GM19328 (cell line): ENCODE results near the gene SDC1.

ENCODE experiments used
- ATAC-seq: cut with Tn5 transposase; IDR thresholded peaks from one replicate; pipeline ENCODE4 v1.9.1; 2021; ENCODE audit warnings: mild to moderate bottlenecking, moderate library complexity; ENCODE audit not compliant: unreplicated experiment

The SDC1 gene

GRCh38 chr2:20215183-20216040 lies 9.5 kb downstream of the SDC1 start:
- no peak for ATAC-seq

GRCh38 chr2:20214566-20215182 lies 10.3 kb downstream of the SDC1 start:
- no peak for ATAC-seq

GRCh38 chr2:20213651-20214565 lies 11.0 kb downstream of the SDC1 start:
- ATAC-seq, result no peak

- ATAC-seq, result no peak
These were observed 11.9 kb downstream of the SDC1 start for GRCh38 chr2:20212871-20213503.

GRCh38 chr2:20212459-20212870 lies 12.5 kb downstream of the SDC1 start:
- ATAC-seq, result no peak

- ATAC-seq, result no peak
These were observed 13.0 kb downstream of the SDC1 start for GRCh38 chr2:20211860-20212458.

GRCh38 chr2:20211420-20211819 lies 13.5 kb downstream of the SDC1 start:
- ATAC-seq, result no peak

- no peak for ATAC-seq
These were observed 14.5 kb downstream of the SDC1 start for GRCh38 chr2:20210462-20210861.

- ATAC-seq, result no peak
These were observed 15.4 kb downstream of the SDC1 start for GRCh38 chr2:20209373-20210109.

GRCh38 chr2:20208476-20208859 lies 16.5 kb downstream of the SDC1 start:
- no peak for ATAC-seq

GRCh38 chr2:20207051-20207450 lies 17.9 kb downstream of the SDC1 start:
- peak; percentile 53 for ATAC-seq

GRCh38 chr2:20205915-20206524 lies 18.9 kb downstream of the SDC1 start:
- no peak for ATAC-seq

- no peak for ATAC-seq
These were observed 19.9 kb downstream of the SDC1 start for GRCh38 chr2:20205069-20205468.

GRCh38 chr2:20203521-20204225 lies 21.3 kb downstream of the SDC1 start:
- no peak for ATAC-seq

GRCh38 chr2:20203072-20203471 lies 21.9 kb downstream of the SDC1 start:
- ATAC-seq, result no peak

GRCh38 chr2:20201671-20202070 lies 23.3 kb downstream of the SDC1 start:
- no peak for ATAC-seq

- ATAC-seq, result no peak
These were observed 24.0 kb downstream of the SDC1 start for GRCh38 chr2:20200697-20201555.
